H1 (cell line): ENCODE results near the gene ZNF132. TPM values are rescaled to one million over a fixed set of nuclear protein-coding genes. Genes with fewer than 3 reads are reported as not detected.
A peak's percentile ranks its signal among the peaks of the same experiment; 100 is the strongest.

ENCODE experiments used
- CTCF ChIA-PET: fragments of 300-600 bp; sonication (Branson Sonifier 250); formaldehyde crosslinking; loops from one replicate; lab custom pipeline; 2021; ENCODE audit not compliant: partially characterized antibody; lab: Charles Lee
- POLR2A ChIA-PET: fragments of 300-600 bp; sonication (Branson Sonifier 250); formaldehyde crosslinking; loops from one replicate; lab custom pipeline; 2021; ENCODE audit warnings: inconsistent platforms; ENCODE audit not compliant: partially characterized antibody; lab: Charles Lee
- DNase-seq, 2 experiments: peaks; one replicate each; pipeline versions ENCODE4 v3.0.0 to v3.0.0-alpha.2; 2010 to 2022; ENCODE audit warnings: low spot score in 2 of 2, low read depth in 1 of 2, mixed read lengths in 1 of 2
- FAIRE-seq: peaks from 2 replicates; lab custom pipeline; 2011; peaks lifted over from hg19 to GRCh38; lab: Jason Lieb, UNC
- H2AFZ ChIP-seq: 2 replicates; pipeline ENCODE4 v1.8.1; 2012; ENCODE audit warnings: low read length, inconsistent platforms
- H2AK5ac ChIP-seq: 2 replicates; pipeline ENCODE4 v1.6.1; 2013; ENCODE audit warnings: low read depth, low read length
- H2BK120ac ChIP-seq: replicated peaks from 2 replicates; pipeline ENCODE3; 2013; ENCODE audit warnings: low read depth, low read length, inconsistent platforms
- H2BK12ac ChIP-seq: 2 replicates; pipeline ENCODE4 v1.6.1; 2013; ENCODE audit warnings: low read depth, low read length
- H2BK15ac ChIP-seq: 2 replicates; pipeline ENCODE4 v1.6.1; 2013; ENCODE audit warnings: low read length
- H2BK20ac ChIP-seq: 2 replicates; pipeline ENCODE4 v1.6.1; 2013; ENCODE audit warnings: low read length
- H2BK5ac ChIP-seq: 2 replicates; pipeline ENCODE4 v1.6.1; 2013; ENCODE audit warnings: low read depth, low read length
- H3K14ac ChIP-seq: 2 replicates; pipeline ENCODE4 v1.6.1; 2013; ENCODE audit warnings: inconsistent platforms; ENCODE audit not compliant: insufficient read length
- H3K18ac ChIP-seq: 2 replicates; pipeline ENCODE4 v1.6.1; 2013; ENCODE audit warnings: low read length; ENCODE audit errors: extremely low read depth
- H3K23ac ChIP-seq: 2 replicates; pipeline ENCODE4 v1.6.1; 2013; ENCODE audit warnings: inconsistent platforms; ENCODE audit not compliant: insufficient read length
- H3K23me2 ChIP-seq: 2 replicates; pipeline ENCODE4 v1.6.1; 2013; ENCODE audit warnings: low read depth, low read length
- H3K27ac ChIP-seq: 2 replicates; pipeline ENCODE4 v1.6.1; 2011; ENCODE audit warnings: low read depth, low read length, inconsistent platforms
- H3K27me3 ChIP-seq, 4 experiments: replicated peaks in 1 of 4; 1 replicate in 1 of 4; 2 replicates in 3 of 4; pipeline versions ENCODE4 v1.6.1 to v1.8.1; 2011 to 2013; ENCODE audit warnings: low read length in 3 of 4, mild to moderate bottlenecking in 3 of 4, inconsistent platforms in 2 of 4, mixed read lengths in 2 of 4, moderate library complexity in 1 of 4; ENCODE audit not compliant: control insufficient read depth in 3 of 4, insufficient read depth in 3 of 4; ENCODE audit errors: extremely low read depth in 1 of 4
- H3K36me3 ChIP-seq, 4 experiments: 2 replicates each; pipeline versions ENCODE4 v1.6.1 to v1.8.1; 2011 to 2013; ENCODE audit warnings: mild to moderate bottlenecking in 4 of 4, low read length in 3 of 4, moderate library complexity in 2 of 4, control low read depth in 1 of 4, inconsistent platforms in 1 of 4; ENCODE audit not compliant: insufficient read depth in 4 of 4, control insufficient read depth in 2 of 4
- H3K4ac ChIP-seq: replicated peaks from 2 replicates; pipeline ENCODE3; 2013; ENCODE audit warnings: low read length, low read depth, mixed read lengths, inconsistent platforms; ENCODE audit not compliant: insufficient read length
- H3K4me1 ChIP-seq, 4 experiments: replicated peaks in 1 of 4; 1 replicate in 1 of 4; 2 replicates in 3 of 4; pipeline versions ENCODE4 v1.6.1 to v1.8.1; 2011 to 2013; ENCODE audit warnings: low read length in 3 of 4, inconsistent platforms in 2 of 4, mixed read lengths in 1 of 4; ENCODE audit not compliant: insufficient read depth in 4 of 4, control insufficient read depth in 3 of 4
- H3K4me2 ChIP-seq, 2 experiments: 2 replicates each; pipeline versions ENCODE4 v1.6.1 to v1.8.1; 2011 to 2013; ENCODE audit warnings: low read depth in 2 of 2, low read length in 2 of 2, control low read depth in 1 of 2, inconsistent platforms in 1 of 2, mild to moderate bottlenecking in 1 of 2; ENCODE audit not compliant: insufficient read depth in 1 of 2
- H3K4me3 ChIP-seq, 4 experiments: fragments of 200-600, 300-600 bp in 1 of 4; sonication (generic), shearing (Covaris generic), sonication (Bioruptor Twin) in 1 of 4; 2 replicates each; pipeline versions ENCODE4 v1.5.1 to v1.8.1; 2011 to 2016; ENCODE audit warnings: low read length in 4 of 4, low read depth in 3 of 4, control low read depth in 2 of 4, inconsistent platforms in 2 of 4, mild to moderate bottlenecking in 2 of 4, mixed read lengths in 1 of 4, moderate library complexity in 1 of 4; ENCODE audit not compliant: insufficient read depth in 2 of 4; ENCODE audit errors: extremely low read depth in 1 of 4
- H3K56ac ChIP-seq: replicated peaks from 2 replicates; pipeline ENCODE3; 2013; ENCODE audit warnings: low read depth, mild to moderate bottlenecking, mixed read lengths, low read length, inconsistent platforms; ENCODE audit not compliant: insufficient read length
- H3K79me1 ChIP-seq: 2 replicates; pipeline ENCODE4 v1.6.1; 2013; ENCODE audit warnings: low read depth, low read length, control low read depth
- H3K79me2 ChIP-seq, 2 experiments: 2 replicates each; pipeline versions ENCODE4 v1.6.1 to v1.8.1; 2012 to 2013; ENCODE audit warnings: low read length in 2 of 2, mild to moderate bottlenecking in 2 of 2, inconsistent platforms in 1 of 2; ENCODE audit not compliant: insufficient read depth in 2 of 2, control insufficient read depth in 1 of 2
- H3K9ac ChIP-seq, 4 experiments: replicated peaks in 1 of 4; 1 replicate in 1 of 4; 2 replicates in 3 of 4; pipeline versions ENCODE4 v1.6.1 to v1.8.1; 2011 to 2013; ENCODE audit warnings: low read depth in 3 of 4, low read length in 3 of 4, control low read depth in 2 of 4, mild to moderate bottlenecking in 2 of 4, moderate library complexity in 2 of 4, inconsistent platforms in 1 of 4; ENCODE audit errors: extremely low read depth in 1 of 4
- H3K9me3 ChIP-seq, 2 experiments: 2 replicates each; pipeline versions ENCODE4 v1.6.1 to v1.8.1; 2012 to 2013; ENCODE audit warnings: mild to moderate bottlenecking in 2 of 2, moderate library complexity in 2 of 2, control low read depth in 1 of 2, inconsistent platforms in 1 of 2, low read depth in 1 of 2, low read length in 1 of 2, mixed read lengths in 1 of 2; ENCODE audit not compliant: insufficient read depth in 2 of 2
- H4K20me1 ChIP-seq, 2 experiments: replicated peaks in 1 of 2; 2 replicates each; pipeline versions ENCODE3 to v1.8.1; 2011 to 2013; ENCODE audit warnings: inconsistent platforms in 2 of 2, low read length in 2 of 2, mild to moderate bottlenecking in 1 of 2; ENCODE audit not compliant: insufficient read depth in 2 of 2, control insufficient read depth in 1 of 2
- H4K5ac ChIP-seq: 2 replicates; pipeline ENCODE4 v1.6.1; 2013; ENCODE audit warnings: low read length, low read depth, mixed read lengths, inconsistent platforms; ENCODE audit not compliant: insufficient read length
- H4K8ac ChIP-seq: 2 replicates; pipeline ENCODE4 v1.8.0; 2013; ENCODE audit warnings: mild to moderate bottlenecking, moderate library complexity, low read length, inconsistent platforms; ENCODE audit not compliant: insufficient read depth; ENCODE audit errors: extremely low read depth
- H4K91ac ChIP-seq: replicated peaks from 2 replicates; pipeline ENCODE3; 2013; ENCODE audit warnings: low read length, mixed read lengths, inconsistent platforms; ENCODE audit not compliant: insufficient read length
- ASH2L ChIP-seq: fragments of 200-600, 300-600 bp; sonication (generic); IDR thresholded peaks from one replicate; pipeline ENCODE4 v1.7.1; 2017; ENCODE audit warnings: low read length
- KDM4A ChIP-seq: IDR thresholded peaks from one replicate; pipeline ENCODE4 v1.7.1; 2012; ENCODE audit warnings: low read depth, mild to moderate bottlenecking, moderate library complexity, low read length, inconsistent platforms; ENCODE audit not compliant: severe bottlenecking
- KDM5A ChIP-seq: fragments of 200-600 bp; IDR thresholded peaks from 2 replicates; pipeline ENCODE4 v1.7.1; 2012; ENCODE audit warnings: mild to moderate bottlenecking, low read length, inconsistent platforms, mixed read lengths
- POLR2AphosphoS5 ChIP-seq: IDR thresholded peaks from 2 replicates; pipeline ENCODE4 v1.6.1; 2011; ENCODE audit warnings: low read depth, low read length
- RAD21 ChIP-seq, 2 experiments: IDR thresholded peaks in 1 of 2; conservative IDR thresholded peaks in 1 of 2; 2 replicates each; pipeline ENCODE4 v1.6.1; 2011; ENCODE audit warnings: low read depth in 2 of 2, low read length in 2 of 2, improper control_type of control experiment in 1 of 2, inconsistent platforms in 1 of 2, mild to moderate bottlenecking in 1 of 2, moderate library complexity in 1 of 2
- RFX5 ChIP-seq: IDR thresholded peaks from 2 replicates; pipeline ENCODE4 v1.6.1; 2011; ENCODE audit warnings: low read depth, low read length, improper control_type of control experiment, borderline replicate concordance
- SIRT6 ChIP-seq: IDR thresholded peaks from one replicate; pipeline ENCODE4 v1.7.1; 2012; ENCODE audit warnings: low read length, inconsistent platforms
- SP2 ChIP-seq: IDR thresholded peaks from 2 replicates; pipeline ENCODE4 v1.6.1; 2012; ENCODE audit warnings: mild to moderate bottlenecking, low read length, inconsistent platforms
- YY1 ChIP-seq: IDR thresholded peaks from 2 replicates; pipeline ENCODE4 v1.6.1; 2011; ENCODE audit warnings: low read depth, mild to moderate bottlenecking, low read length
- ZNF274 ChIP-seq: IDR thresholded peaks from 2 replicates; pipeline ENCODE4 v1.7.0; 2012; ENCODE audit warnings: low read length, borderline replicate concordance; ENCODE audit errors: extremely low read depth
- WGBS, 2 experiments: shearing (Covaris generic) in 1 of 2; methylation state at CpG; one replicate each; pipeline versions ENCODE4 v1.1.6 to v1.1.7; 2013 to 2015; ENCODE audit warnings: low lambda C conversion rate in 2 of 2, mixed read lengths in 2 of 2, inconsistent platforms in 1 of 2, low coverage in 1 of 2, missing lambda C conversion rate in 1 of 2; ENCODE audit not compliant: insufficient replicate concordance in 2 of 2, insufficient coverage in 1 of 2, insufficient read length in 1 of 2; ENCODE audit errors: extremely low coverage in 1 of 2, missing lambda C conversion rate in 1 of 2; 5-methylcytosine and 5-hydroxymethylcytosine counted together
- polyA plus RNA-seq, 7 experiments: library from polyadenylated mRNA; depleted of rRNA in 3 of 7; stranded (reverse) in 5 of 7; unstranded in 2 of 7; fragments of >200 nt in 5 of 7; fragments of 200-250 nt in 2 of 7; gene quantifications; 1 replicate in 5 of 7; 2 replicates in 1 of 7; 4 replicates in 1 of 7; pipeline versions ENCODE4 v1.2.1 to v1.2.3, GENCODE V29; 2011 to 2013; ENCODE audit warnings: missing spikeins in 2 of 7, mixed read lengths in 2 of 7
- total RNA-seq: library from RNA; stranded (reverse); fragmentation: NEBNext Ultra II Directional; extraction: Animal tissue kit (Norgen Biotek cat#: 25700); gene quantifications from 2 replicates; pipeline ENCODE4 v1.2.1, GENCODE V29; 2021
- TF ChIP-seq, protein P1 (sequence below): IDR thresholded peaks from 2 replicates; pipeline ENCODE4 v1.6.1; 2012; ENCODE audit warnings: inconsistent platforms

Gene ZNF132
- total and polyA plus RNA-seq, 2 of the 8 experiments (the other 6 are each of a cell fraction or from before 2014, with no cell fraction given), result 0.89 to 1.9 TPM

DNA sequence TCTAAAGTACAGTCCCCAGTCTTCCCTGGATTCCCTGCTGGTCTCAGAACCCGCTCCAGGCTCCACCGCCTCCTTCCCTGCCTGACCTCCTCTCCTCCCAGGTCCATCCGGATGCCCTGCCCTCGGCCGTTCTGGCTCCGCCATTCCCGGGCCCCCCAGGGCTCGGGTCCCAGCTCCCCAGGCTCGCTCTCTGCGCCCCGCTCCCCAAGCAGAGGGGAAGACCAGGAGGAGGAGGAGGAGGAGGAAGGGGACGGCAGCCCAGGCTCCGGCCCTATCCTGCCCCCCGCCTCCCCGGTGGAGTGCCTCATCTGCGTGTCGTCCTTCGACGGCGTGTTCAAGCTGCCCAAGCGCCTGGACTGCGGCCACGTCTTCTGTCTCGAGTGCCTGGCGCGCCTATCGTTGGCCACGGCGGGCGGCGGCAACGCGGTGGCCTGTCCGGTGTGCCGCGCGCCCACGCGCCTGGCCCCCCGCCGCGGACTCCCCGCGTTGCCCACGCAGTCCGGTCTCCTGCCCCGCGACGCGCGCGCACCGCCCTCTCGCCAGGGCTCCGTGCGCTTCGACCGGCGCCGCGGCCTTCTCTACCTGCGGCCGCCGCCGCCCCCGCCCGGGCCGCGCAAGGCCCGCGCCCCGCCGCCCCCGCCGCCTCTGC is 43.9 kb downstream of the ZNF132 start:
- H4K20me1 ChIP-seq, result peaks cover 12 to 15% of the 10 kb centered on the region in 2 experiments
- H2AK5ac ChIP-seq, result no peak overlapping the region
- H2AFZ ChIP-seq, result no peak overlapping the region
- no peak overlapping the region for H4K91ac ChIP-seq
- H3K4me2 ChIP-seq, result peak overlapping the region; percentile 63 to 83
- H3K79me1 ChIP-seq, result peaks cover 2% of the 10 kb centered on the region; the same call in 1 of the 2 replicates
- DNase-seq, result peak in 1 of 2 experiments; percentile 82
- 2% methylated on average over 23 of the region's 75 CpGs; no CpG with 5 or more reads in 1 of the 2 experiments for WGBS, 2 experiments
- FAIRE-seq, result no peak
- peaks cover 12 to 34% (median 26%) of the 10 kb centered on the region in 4 experiments for H3K36me3 ChIP-seq
- no peaks in the 10 kb centered on the region for H3K9me3 ChIP-seq
- no peak overlapping the region for H2BK5ac ChIP-seq
- H3K27me3 ChIP-seq, result peaks cover 3 to 17% (median 11%) of the 10 kb centered on the region in 4 experiments; a peak in 6 of 7 replicates
- peak overlapping the region; percentile 6 to 67 (median 36) for H3K4me3 ChIP-seq
- peaks cover 0 to 27% (median 17%) of the 10 kb centered on the region in 4 experiments; a peak in 5 of 7 replicates for H3K4me1 ChIP-seq
- H3K27ac ChIP-seq, result no peak overlapping the region
- peak overlapping the region in 1 of 4 experiments; percentile 38; a peak in 2 of 7 replicates for H3K9ac ChIP-seq
- H3K79me2 ChIP-seq, result peaks cover 0 to 4% of the 10 kb centered on the region in 2 experiments; a peak in 1 of 4 replicates
- H2BK12ac ChIP-seq, result no peak overlapping the region
- no peak overlapping the region for H3K56ac ChIP-seq
- no peak overlapping the region for H4K5ac ChIP-seq
- peak overlapping the region; percentile 78; the same call in 1 of the 2 replicates for H4K8ac ChIP-seq
- no peak overlapping the region for H2BK20ac ChIP-seq
- peaks cover 12% of the 10 kb centered on the region for H3K23me2 ChIP-seq
- H3K18ac ChIP-seq, result peak overlapping the region; percentile 60
- H2BK120ac ChIP-seq, result no peak overlapping the region
- CTCF ChIA-PET, result interaction anchor here (0.9 kb wide), 1 partner anchor 99 kb away, joined by 3 read pairs; no protein-coding TSS in a partner anchor
- H2BK15ac ChIP-seq, result no peak overlapping the region
- H3K23ac ChIP-seq, result no peak overlapping the region
- H3K14ac ChIP-seq, result no peak overlapping the region
- POLR2A ChIA-PET, result interaction anchor here (0.6 to 7.2 kb wide), 16 partner anchors 9 to 206 kb away, joined by 3 to 78 read pairs (median 7); partner anchors contain the start of genes CHMP2A, RPS5, ZNF497 and ZNF584
- H3K4ac ChIP-seq, result no peak overlapping the region
- TF ChIP-seq SP2 (no peak), POLR2AphosphoS5 (peak; percentile 20; the same call in 1 of the 2 replicates), RFX5 (no peak), SIRT6 (no peak), KDM5A (no peak), ASH2L (peak; percentile 24), KDM4A (peak; percentile 63), ZNF274 (no peak), YY1 (0 out of 2 replicates have a peak, but pooled peaks have one; percentile 59), RAD21 (IDR thresholded peaks at IDR 0.05 in 1 of 2, conservative IDR thresholded peaks at IDR 0.05 in 1 of 2; ENCODE audit: low read depth in 2 of 2, low read length in 2 of 2) (no peak)
- TF ChIP-seq, protein P1, sequence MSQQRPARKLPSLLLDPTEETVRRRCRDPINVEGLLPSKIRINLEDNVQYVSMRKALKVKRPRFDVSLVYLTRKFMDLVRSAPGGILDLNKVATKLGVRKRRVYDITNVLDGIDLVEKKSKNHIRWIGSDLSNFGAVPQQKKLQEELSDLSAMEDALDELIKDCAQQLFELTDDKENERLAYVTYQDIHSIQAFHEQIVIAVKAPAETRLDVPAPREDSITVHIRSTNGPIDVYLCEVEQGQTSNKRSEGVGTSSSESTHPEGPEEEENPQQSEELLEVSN, result 0 out of 2 replicates have a peak, but pooled peaks have one; percentile 9
